HepG2 (cell line): ENCODE data around the gene LYPD6B.

Experiments used
- NFIC ChIP-seq: IDR thresholded peaks from 2 replicates; pipeline ENCODE4 v1.6.1; 2012; ENCODE audit warnings: mild to moderate bottlenecking, low read length, inconsistent platforms
- PLSCR1 ChIP-seq: sonication (generic); formaldehyde crosslinking; IDR thresholded peaks from 2 replicates; pipeline ENCODE4 v1.5.0; 2020; ENCODE audit warnings: missing genetic modification reagents, mild to moderate bottlenecking, borderline replicate concordance
- POLR2A ChIP-seq, 2 experiments: IDR thresholded peaks; 2 replicates each; pipeline ENCODE4 v1.6.1; 2011; ENCODE audit warnings: low read depth in 2 of 2, low read length in 2 of 2, mild to moderate bottlenecking in 1 of 2, moderate library complexity in 1 of 2; ENCODE audit not compliant: insufficient read depth in 1 of 2
- ZNF10 ChIP-seq: sonication (generic); formaldehyde crosslinking; IDR thresholded peaks from 2 replicates; pipeline ENCODE4 v1.4.0; 2020; ENCODE audit warnings: mild to moderate bottlenecking, low read depth, missing genetic modification reagents, borderline replicate concordance
- TF ChIP-seq, protein P1 (sequence below): sonication (generic); formaldehyde crosslinking; IDR thresholded peaks from 2 replicates; pipeline ENCODE4 v1.4.0; 2020; ENCODE audit warnings: missing genetic modification reagents, mild to moderate bottlenecking, borderline replicate concordance
- TF ChIP-seq, protein P2 (sequence below): sonication (generic); formaldehyde crosslinking; IDR thresholded peaks from 2 replicates; pipeline ENCODE4 v1.4.0; 2020; ENCODE audit warnings: mild to moderate bottlenecking, missing genetic modification reagents
- TF ChIP-seq, protein P3 (sequence below): fragments of 450-650 bp; IDR thresholded peaks from 2 replicates; pipeline ENCODE4 v1.6.1; 2016

DNA sequence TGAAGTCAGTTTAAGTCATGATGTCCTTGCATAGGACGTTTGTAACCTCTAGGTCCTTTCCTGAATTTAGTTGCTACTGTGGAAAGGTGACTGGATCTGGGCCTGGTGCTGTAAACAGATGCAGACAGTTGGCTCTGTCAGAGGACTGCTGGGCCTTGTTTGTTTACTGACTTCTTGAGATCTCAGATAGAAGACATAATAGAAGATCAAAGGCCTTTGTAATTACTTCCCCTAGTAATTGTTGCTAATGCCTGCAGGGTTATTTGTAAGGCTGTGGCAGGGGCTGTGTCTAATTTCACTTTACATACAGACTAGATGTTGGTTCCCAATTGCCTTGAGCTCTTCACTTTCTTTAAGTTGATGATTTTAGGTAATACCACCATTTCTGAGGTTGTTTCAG lies 42.5 kb downstream of the LYPD6B start:
- TF ChIP-seq, protein P1, sequence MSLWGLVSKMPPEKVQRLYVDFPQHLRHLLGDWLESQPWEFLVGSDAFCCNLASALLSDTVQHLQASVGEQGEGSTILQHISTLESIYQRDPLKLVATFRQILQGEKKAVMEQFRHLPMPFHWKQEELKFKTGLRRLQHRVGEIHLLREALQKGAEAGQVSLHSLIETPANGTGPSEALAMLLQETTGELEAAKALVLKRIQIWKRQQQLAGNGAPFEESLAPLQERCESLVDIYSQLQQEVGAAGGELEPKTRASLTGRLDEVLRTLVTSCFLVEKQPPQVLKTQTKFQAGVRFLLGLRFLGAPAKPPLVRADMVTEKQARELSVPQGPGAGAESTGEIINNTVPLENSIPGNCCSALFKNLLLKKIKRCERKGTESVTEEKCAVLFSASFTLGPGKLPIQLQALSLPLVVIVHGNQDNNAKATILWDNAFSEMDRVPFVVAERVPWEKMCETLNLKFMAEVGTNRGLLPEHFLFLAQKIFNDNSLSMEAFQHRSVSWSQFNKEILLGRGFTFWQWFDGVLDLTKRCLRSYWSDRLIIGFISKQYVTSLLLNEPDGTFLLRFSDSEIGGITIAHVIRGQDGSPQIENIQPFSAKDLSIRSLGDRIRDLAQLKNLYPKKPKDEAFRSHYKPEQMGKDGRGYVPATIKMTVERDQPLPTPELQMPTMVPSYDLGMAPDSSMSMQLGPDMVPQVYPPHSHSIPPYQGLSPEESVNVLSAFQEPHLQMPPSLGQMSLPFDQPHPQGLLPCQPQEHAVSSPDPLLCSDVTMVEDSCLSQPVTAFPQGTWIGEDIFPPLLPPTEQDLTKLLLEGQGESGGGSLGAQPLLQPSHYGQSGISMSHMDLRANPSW (CRISPR knock-in tag) = no peak
- TF ChIP-seq PLSCR1 (CRISPR knock-in tag) (no peak), ZNF10 (CRISPR knock-in tag) (no peak), POLR2A (IDR thresholded peaks at IDR 0.05; ENCODE audit: insufficient read depth in 1 of 2, low read depth in 2 of 2, low read length in 2 of 2) (no peak), NFIC (no peak)
- TF ChIP-seq, protein P2, sequence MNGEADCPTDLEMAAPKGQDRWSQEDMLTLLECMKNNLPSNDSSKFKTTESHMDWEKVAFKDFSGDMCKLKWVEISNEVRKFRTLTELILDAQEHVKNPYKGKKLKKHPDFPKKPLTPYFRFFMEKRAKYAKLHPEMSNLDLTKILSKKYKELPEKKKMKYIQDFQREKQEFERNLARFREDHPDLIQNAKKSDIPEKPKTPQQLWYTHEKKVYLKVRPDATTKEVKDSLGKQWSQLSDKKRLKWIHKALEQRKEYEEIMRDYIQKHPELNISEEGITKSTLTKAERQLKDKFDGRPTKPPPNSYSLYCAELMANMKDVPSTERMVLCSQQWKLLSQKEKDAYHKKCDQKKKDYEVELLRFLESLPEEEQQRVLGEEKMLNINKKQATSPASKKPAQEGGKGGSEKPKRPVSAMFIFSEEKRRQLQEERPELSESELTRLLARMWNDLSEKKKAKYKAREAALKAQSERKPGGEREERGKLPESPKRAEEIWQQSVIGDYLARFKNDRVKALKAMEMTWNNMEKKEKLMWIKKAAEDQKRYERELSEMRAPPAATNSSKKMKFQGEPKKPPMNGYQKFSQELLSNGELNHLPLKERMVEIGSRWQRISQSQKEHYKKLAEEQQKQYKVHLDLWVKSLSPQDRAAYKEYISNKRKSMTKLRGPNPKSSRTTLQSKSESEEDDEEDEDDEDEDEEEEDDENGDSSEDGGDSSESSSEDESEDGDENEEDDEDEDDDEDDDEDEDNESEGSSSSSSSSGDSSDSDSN (CRISPR knock-in tag) = no peak
- TF ChIP-seq, protein P3, sequence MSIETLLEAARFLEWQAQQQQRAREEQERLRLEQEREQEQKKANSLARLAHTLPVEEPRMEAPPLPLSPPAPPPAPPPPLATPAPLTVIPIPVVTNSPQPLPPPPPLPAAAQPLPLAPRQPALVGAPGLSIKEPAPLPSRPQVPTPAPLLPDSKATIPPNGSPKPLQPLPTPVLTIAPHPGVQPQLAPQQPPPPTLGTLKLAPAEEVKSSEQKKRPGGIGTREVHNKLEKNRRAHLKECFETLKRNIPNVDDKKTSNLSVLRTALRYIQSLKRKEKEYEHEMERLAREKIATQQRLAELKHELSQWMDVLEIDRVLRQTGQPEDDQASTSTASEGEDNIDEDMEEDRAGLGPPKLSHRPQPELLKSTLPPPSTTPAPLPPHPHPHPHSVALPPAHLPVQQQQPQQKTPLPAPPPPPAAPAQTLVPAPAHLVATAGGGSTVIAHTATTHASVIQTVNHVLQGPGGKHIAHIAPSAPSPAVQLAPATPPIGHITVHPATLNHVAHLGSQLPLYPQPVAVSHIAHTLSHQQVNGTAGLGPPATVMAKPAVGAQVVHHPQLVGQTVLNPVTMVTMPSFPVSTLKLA = no peak
